OCI-M1 (cell line): ENCODE results near the gene DPYSL5.
"Not testable (repeated sequence)": the region's sequence is repeated elsewhere in the genome, so short reads cannot be mapped to it uniquely, and the experiment has no call there.

Experiments used
- DNase-seq: peaks from one replicate; lab custom pipeline; 2025; lab: John Stamatoyannopoulos, UW

The DPYSL5 gene

GRCh38 chr2:26875065-26875634 lies 27.2 kb downstream of the DPYSL5 start:
- DNase-seq, result no peak

GRCh38 chr2:26875808-26876207 lies 27.9 kb downstream of the DPYSL5 start:
- DNase-seq, result no peak

GRCh38 chr2:26876260-26876659 lies 28.3 kb downstream of the DPYSL5 start:
- no peak for DNase-seq

GRCh38 chr2:26877276-26877675 lies 29.3 kb downstream of the DPYSL5 start:
- no peak for DNase-seq

GRCh38 chr2:26880161-26880560 lies 32.2 kb downstream of the DPYSL5 start:
- DNase-seq, result no peak

- DNase-seq, result no peak
Observed at GRCh38 chr2:26880910-26881435, 33.0 kb downstream of the DPYSL5 start.

- DNase-seq, result not testable (repeated sequence)
Observed at GRCh38 chr2:26882220-26882619, 34.3 kb downstream of the DPYSL5 start.

GRCh38 chr2:26883956-26884355 lies 36.0 kb downstream of the DPYSL5 start:
- no peak for DNase-seq

GRCh38 chr2:26884486-26884885 lies 36.6 kb downstream of the DPYSL5 start:
- DNase-seq, result no peak

GRCh38 chr2:26885651-26886329 lies 37.9 kb downstream of the DPYSL5 start:
- no peak for DNase-seq

- DNase-seq, result no peak
Observed at GRCh38 chr2:26886736-26887135, 38.8 kb downstream of the DPYSL5 start.

- peak; percentile 47 for DNase-seq
Observed at GRCh38 chr2:26887151-26887550, 39.2 kb downstream of the DPYSL5 start.

- DNase-seq, result no peak
Observed at GRCh38 chr2:26889796-26890195, 41.9 kb downstream of the DPYSL5 start.

- no peak for DNase-seq
Observed at GRCh38 chr2:26890341-26891000, 42.5 kb downstream of the DPYSL5 start.

GRCh38 chr2:26892133-26892532 lies 44.2 kb downstream of the DPYSL5 start:
- no peak for DNase-seq

GRCh38 chr2:26892922-26893524 lies 45.1 kb downstream of the DPYSL5 start:
- no peak for DNase-seq

GRCh38 chr2:26894136-26894535 lies 46.2 kb downstream of the DPYSL5 start:
- no peak for DNase-seq

GRCh38 chr2:26897807-26898479 lies 50.0 kb downstream of the DPYSL5 start:
- no peak for DNase-seq

GRCh38 chr2:26898480-26899078 lies 50.6 kb downstream of the DPYSL5 start:
- no peak for DNase-seq

GRCh38 chr2:26899500-26900164 lies 51.7 kb downstream of the DPYSL5 start:
- no peak for DNase-seq

GRCh38 chr2:26900831-26901321 lies 52.9 kb downstream of the DPYSL5 start:
- no peak for DNase-seq
